Fibroblast of the aortic adventitia (primary cell): Measurements from ENCODE around the gene AP1M1. TPM values are rescaled to one million over a fixed set of nuclear protein-coding genes. Genes with fewer than 3 reads are reported as not detected.

Experiments used
- DNase-seq: peaks from one replicate; pipeline ENCODE4 v3.0.0-alpha.2; 2010; ENCODE audit warnings: low read depth
- H3K4me3 ChIP-seq: 2 replicates; pipeline ENCODE4 v1.5.1; 2011; ENCODE audit warnings: low read depth, mild to moderate bottlenecking, control low read depth, low read length, moderate library complexity
- CTCF ChIP-seq: IDR thresholded peaks from 2 replicates; pipeline ENCODE4 v1.5.1; 2011; ENCODE audit warnings: mild to moderate bottlenecking, low read length, control low read depth, inconsistent platforms; ENCODE audit not compliant: insufficient read depth
- total RNA-seq: library from RNA; depleted of rRNA; stranded (reverse); fragments of >200 nt; gene quantifications from 2 replicates; pipeline ENCODE4 v1.2.3, GENCODE V29; 2012; ENCODE audit warnings: low replicate concordance

Gene AP1M1
- total RNA-seq, 1 donor: 78.5 TPM

GRCh38 chr19:16224293-16225045 lies 26.8 kb downstream of the AP1M1 start:
- TF ChIP-seq CTCF: no peak
- DNase-seq: no peak
- no peak overlapping the region for H3K4me3 ChIP-seq

- TF ChIP-seq CTCF: no peak
- DNase-seq: no peak
- H3K4me3 ChIP-seq: no peak overlapping the region
Observed at GRCh38 chr19:16225279-16226183, 27.8 kb downstream of the AP1M1 start.

- no peak overlapping the region for H3K4me3 ChIP-seq
- no peak for DNase-seq
- TF ChIP-seq CTCF: no peak
Observed at GRCh38 chr19:16226184-16226591, 28.5 kb downstream of the AP1M1 start.

- DNase-seq: no peak
- TF ChIP-seq CTCF: no peak
- no peak overlapping the region for H3K4me3 ChIP-seq
Observed at GRCh38 chr19:16226878-16227836, 29.4 kb downstream of the AP1M1 start.

GRCh38 chr19:16227837-16228636 lies 30.3 kb downstream of the AP1M1 start:
- no peak for DNase-seq

More at GRCh38 chr19:16227837-16228636, 30.3 kb downstream of the AP1M1 start:
- H3K4me3 ChIP-seq: no peak overlapping the region
- no peak for TF ChIP-seq CTCF
